Stimulated activated CD4-positive, alpha-beta T cell treated with anti-CD3 and anti-CD28 coated beads, TNF-alpha, amount 100 ng/mL, for 24 hours (primary cell): Measurements from ENCODE around the gene ZFP3.
"Not testable (repeated sequence)": the region's sequence is repeated elsewhere in the genome, so short reads cannot be mapped to it uniquely, and the experiment has no call there.

Experiments
- DNase-seq, 3 experiments: peaks; one replicate each; pipeline ENCODE4 v3.0.0-alpha.2; 2020; ENCODE audit warnings: low read depth in 3 of 3

ZFP3 gene

DNA sequence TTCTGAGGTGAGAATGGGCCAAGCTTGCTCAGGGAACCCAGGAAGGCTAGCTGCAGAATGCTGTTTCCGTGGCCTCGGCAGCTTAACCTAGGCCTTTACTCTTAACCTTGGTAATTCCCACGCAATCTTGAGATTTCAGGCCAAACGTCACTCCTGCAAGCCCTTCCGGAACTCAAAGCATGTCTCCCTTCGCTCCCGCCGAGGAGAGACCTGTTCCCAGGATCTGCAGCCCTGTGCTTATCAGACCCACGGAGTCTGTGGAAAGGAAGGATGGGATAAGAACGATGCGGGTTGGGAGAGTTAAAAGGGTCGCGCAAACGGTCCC lies 524 bp upstream of the ZFP3 start:
- DNase-seq = no peak

DNA sequence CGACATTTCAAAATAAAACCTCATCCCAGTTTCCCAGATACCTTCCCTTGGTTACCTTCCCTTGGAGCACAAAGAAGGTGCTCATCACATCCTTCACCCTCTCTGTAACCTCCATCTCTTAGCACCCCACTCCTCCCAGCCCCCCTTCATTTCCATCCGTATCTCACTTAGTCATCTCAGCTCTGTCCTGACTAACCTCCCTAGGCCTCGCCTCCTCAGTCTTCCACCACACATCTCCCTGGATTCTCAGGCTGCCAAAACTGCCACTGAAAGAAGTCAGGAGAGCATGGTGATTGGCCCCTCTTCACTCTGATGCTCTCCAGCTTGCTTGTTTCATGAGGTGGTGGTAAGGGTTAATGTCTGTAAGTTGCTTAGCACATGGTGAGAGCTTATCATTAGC lies 2.3 kb downstream of the ZFP3 start:
- no peak for DNase-seq

GRCh38 chr17:5092218-5093010 lies 14.1 kb downstream of the ZFP3 start:
- no peak for DNase-seq

GRCh38 chr17:5096731-5097100 lies 18.4 kb downstream of the ZFP3 start:
- no peak for DNase-seq

- DNase-seq = peak in 1 of 3 experiments; percentile 31
Observed at GRCh38 chr17:5097101-5097834, 19.0 kb downstream of the ZFP3 start.

- DNase-seq = no peak
Observed at GRCh38 chr17:5099271-5099670, 21.0 kb downstream of the ZFP3 start.

- DNase-seq = no peak
Observed at GRCh38 chr17:5100832-5101231, 22.6 kb downstream of the ZFP3 start.

DNA sequence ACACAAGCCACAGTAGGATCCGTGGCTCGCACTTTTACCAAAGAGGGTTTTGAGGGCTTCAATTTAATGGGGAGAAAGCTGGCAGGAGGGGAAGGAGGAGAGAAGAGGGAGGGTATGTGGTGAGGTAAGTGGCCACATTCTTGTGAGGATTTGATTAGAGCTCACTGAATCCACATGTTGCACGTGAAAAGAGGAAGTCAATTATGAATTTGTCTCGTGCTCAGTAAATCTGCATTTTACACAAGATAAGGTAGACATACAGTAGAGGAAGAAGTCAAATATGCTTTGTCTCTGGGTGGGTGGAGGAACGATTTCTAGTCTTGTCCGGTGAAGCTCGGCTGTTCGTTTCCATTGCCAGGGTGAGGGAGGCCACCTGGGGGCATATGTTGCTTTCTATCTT lies 32.5 kb downstream of the ZFP3 start:
- no peak for DNase-seq

DNA sequence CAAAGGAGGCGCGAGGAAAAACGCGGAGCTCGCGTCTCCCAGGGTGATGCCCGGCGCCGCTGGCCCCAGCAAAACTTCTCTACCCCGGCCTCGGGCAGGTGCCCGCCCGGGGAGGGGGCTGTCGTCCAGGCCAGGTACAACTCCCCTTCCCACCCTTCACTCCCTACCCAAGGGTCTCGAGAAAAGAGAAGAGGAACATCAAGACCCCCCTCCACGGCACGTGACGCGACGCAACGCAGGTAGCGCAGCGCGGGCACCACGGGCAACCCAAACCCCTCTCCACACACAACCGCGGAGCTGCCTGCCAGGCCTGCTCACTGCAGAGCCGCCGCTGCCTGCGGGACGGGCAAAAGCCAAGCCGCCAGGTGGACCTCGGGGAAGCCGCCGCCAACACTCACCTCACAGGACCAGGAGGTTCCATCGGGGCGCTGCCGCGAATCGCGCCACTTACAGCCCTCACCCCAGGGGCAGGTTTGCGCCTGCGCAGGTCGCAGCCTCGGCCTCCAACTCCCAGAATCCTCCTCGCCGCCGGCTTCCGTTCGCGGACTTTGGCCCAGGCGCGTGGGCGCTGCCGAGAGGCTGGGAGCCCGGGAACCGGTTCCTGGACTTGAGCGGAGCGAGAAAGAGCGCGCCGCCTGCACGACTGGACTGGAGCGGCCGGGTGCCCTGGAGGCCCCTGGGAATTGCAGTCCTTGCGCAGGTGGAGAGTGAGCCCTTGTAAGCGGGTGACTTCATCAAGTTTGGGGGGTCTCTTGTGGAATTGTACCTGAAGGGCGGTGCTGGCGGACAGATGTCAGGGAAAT lies 33.3 kb downstream of the ZFP3 start, which contains the start of gene ZNF232:
Gene ZNF232 (minus strand): TSS at position 477 of the 803 bp plus-strand sequence. CDS start 56 bp downstream, at position 421.
- peak; percentile 83 to 94 (median 84) for DNase-seq

- DNase-seq = no peak
Observed at GRCh38 chr17:5115673-5116651, 37.7 kb downstream of the ZFP3 start, which contains the start of gene USP6. TSS of gene USP6 (plus strand) at chr17:5116032. CDS start at chr17:5130368, 14,336 bp downstream.

GRCh38 chr17:5118219-5118618 lies 40.0 kb downstream of the ZFP3 start:
- no peak for DNase-seq

- DNase-seq = no peak
Observed at GRCh38 chr17:5120036-5120435, 41.8 kb downstream of the ZFP3 start.

- not testable (repeated sequence) for DNase-seq
Observed at GRCh38 chr17:5120436-5121185, 42.3 kb downstream of the ZFP3 start.

GRCh38 chr17:5121186-5121841 lies 43.0 kb downstream of the ZFP3 start:
- no peak for DNase-seq

GRCh38 chr17:5122056-5122455 lies 43.8 kb downstream of the ZFP3 start:
- DNase-seq = not testable (repeated sequence)

- no peak for DNase-seq
Observed at GRCh38 chr17:5122586-5123342, 44.5 kb downstream of the ZFP3 start.

DNA sequence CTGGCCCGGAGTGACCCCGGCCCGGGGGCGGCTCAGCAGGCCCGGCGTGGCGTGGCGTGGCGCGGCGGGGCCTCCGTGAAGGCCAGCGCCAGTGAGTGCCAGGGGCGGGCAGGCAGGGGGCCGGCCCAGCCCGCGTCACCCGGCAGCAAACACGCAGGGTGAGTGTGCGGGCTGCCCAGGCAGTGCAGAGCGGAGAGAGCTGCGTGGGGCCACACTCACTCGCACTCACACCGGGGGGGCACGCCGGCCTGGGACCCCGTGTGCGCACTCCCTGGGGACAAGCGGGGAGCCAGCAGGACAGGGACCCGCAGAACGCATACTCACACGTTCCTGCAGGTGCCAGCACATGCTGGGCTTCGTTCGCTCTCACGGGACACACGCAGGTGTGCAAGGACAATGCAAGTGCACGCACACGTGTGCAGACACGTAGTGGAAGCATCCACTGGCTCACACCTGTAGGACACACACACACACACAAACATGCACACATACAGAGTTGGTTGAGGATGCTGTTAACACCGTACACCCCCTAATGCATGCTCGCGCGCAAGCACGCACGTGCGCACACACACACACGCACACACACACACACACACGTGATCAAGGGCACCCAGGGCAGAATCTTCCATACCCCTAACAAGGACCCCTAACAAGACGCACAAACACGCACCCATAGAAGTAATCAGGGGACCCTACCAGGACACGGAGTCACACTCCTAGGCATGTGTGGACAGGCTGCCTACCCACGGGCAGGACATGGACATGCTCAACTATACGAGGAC lies 45.3 kb downstream of the ZFP3 start:
- DNase-seq = no peak

GRCh38 chr17:5124125-5124760 lies 46.0 kb downstream of the ZFP3 start:
- DNase-seq = not testable (repeated sequence)
